Measurements from ENCODE around the gene BABAM2. TPM values are rescaled to one million over a fixed set of nuclear protein-coding genes. Genes with fewer than 3 reads are reported as not detected.
A peak's percentile ranks its signal among the peaks of the same experiment; 100 is the strongest.
"Not testable (repeated sequence)": the region's sequence is repeated elsewhere in the genome, so short reads cannot be mapped to it uniquely, and the experiment has no call there.

BABAM2 gene
- total and polyA plus RNA-seq, 4 donors = 17.2 to 53.8 (median 36.5) TPM

DNA sequence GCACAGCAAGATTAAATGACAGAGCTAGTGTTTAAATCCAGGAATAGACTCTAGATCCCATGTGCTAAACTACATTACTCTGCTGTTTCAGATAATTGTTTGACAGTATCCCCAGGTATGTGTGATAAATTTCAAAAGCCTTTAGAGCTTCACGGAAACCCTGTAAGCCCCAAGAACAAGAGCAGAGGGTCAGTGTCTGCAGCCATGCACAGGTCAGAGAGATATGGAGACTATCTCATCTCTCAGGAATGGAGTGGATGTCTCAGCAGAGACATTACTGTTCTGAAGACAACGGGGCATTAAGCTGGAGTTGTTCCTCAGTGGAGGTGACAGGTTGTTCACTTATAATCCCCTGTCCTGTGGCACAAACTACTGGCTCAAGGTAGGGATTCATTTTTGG, 363.0 kb downstream of the BABAM2 start:
- Histone ChIP-seq H3K4me3 (ENCODE audit: low read length in 2 of 2) (no peak overlapping the region), H3K4me1 (ENCODE audit: control insufficient read depth in 1 of 2, insufficient read depth in 2 of 2, low read length in 2 of 2) (no peaks in the 10 kb centered on the region), H3K9me3 (ENCODE audit: control insufficient read depth, low read length) (no peaks in the 10 kb centered on the region), H3K27ac (ENCODE audit: low read depth in 1 of 2, low read length in 2 of 2) (no peak overlapping the region), H3K36me3 (ENCODE audit: control insufficient read depth in 1 of 2, insufficient read depth in 2 of 2, low read length in 1 of 2) (no peaks in the 10 kb centered on the region), H3K27me3 (ENCODE audit: control insufficient read depth in 1 of 2, insufficient read depth in 2 of 2, low read length in 1 of 2) (no peaks in the 10 kb centered on the region)
- DNase-seq (no peak), ATAC-seq (ENCODE audit: low FRiP score) (no peak)
- intact Hi-C loops (cut with DNase I) = no loop called here
- WGBS, 2 donors = 92 to 94% methylated on average over 2 of the region's 2 CpGs

DNA sequence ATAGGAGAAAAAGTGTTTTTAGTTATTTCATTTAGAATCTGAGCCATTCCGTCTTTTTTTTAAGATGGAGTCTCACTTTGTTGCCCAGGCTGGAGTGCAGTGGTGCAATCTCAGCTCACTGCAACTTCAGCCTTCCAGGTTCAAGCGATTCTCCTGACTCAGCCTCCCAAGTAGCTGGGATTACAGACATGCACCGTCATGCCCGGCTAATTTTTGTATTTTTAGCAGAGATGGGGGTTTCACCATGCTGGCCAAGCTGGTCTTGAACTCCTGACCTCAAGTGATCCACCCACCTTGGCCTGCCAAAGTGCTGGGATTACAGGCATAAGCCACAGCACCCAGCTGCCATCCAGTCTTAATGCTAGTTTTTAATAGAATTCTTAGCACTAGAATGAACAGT, 364.7 kb downstream of the BABAM2 start:
- WGBS, 2 donors = 93 to 95% methylated on average over 4 of the region's 4 CpGs
- H3K27ac ChIP-seq (ENCODE audit: low read depth in 1 of 2, low read length in 2 of 2) = not testable (repeated sequence)

DNA sequence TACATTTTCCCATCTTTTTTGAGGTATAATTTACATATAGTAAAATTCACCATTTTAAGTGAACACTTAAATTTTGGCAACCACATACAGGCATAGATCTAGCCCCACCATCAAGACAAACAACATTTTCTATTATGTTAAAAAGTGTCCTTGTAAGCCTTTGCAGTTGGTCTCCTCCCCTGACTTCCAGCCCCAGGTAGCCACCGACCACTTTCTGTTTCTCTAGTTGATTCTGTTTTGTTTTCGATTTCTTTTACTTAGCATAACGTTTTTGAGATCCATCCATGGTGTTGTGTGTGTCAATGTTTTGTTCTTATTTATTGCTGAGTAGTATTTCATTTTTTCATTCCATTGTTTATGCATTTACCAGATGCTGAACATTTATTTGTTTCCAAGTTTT, 366.7 kb downstream of the BABAM2 start:
- Histone ChIP-seq H3K27ac (ENCODE audit: low read depth in 1 of 2, low read length in 2 of 2) (no peak overlapping the region), H3K4me1 (ENCODE audit: control insufficient read depth in 1 of 2, insufficient read depth in 2 of 2, low read length in 2 of 2) (no peaks in the 10 kb centered on the region), H3K36me3 (ENCODE audit: control insufficient read depth in 1 of 2, insufficient read depth in 2 of 2, low read length in 1 of 2) (no peaks in the 10 kb centered on the region), H3K4me3 (ENCODE audit: low read length in 2 of 2) (no peak overlapping the region), H3K9me3 (ENCODE audit: control insufficient read depth, low read length) (no peaks in the 10 kb centered on the region), H3K27me3 (ENCODE audit: control insufficient read depth in 1 of 2, insufficient read depth in 2 of 2, low read length in 1 of 2) (no peaks in the 10 kb centered on the region)
- intact Hi-C loops (cut with DNase I) = no loop called here
- ATAC-seq (ENCODE audit: low FRiP score) = no peak
- WGBS, 2 donors = 86 to 88% methylated on average over 3 of the region's 3 CpGs
- no peak for DNase-seq

More for the DNA sequence above, 364.7 kb downstream of the BABAM2 start:
- H3K4me1 ChIP-seq (ENCODE audit: control insufficient read depth in 1 of 2, insufficient read depth in 2 of 2, low read length in 2 of 2); H3K9me3 ChIP-seq (ENCODE audit: control insufficient read depth, low read length); H3K36me3 ChIP-seq (ENCODE audit: control insufficient read depth in 1 of 2, insufficient read depth in 2 of 2, low read length in 1 of 2); intact Hi-C loops (cut with DNase I); H3K27me3 ChIP-seq (ENCODE audit: control insufficient read depth in 1 of 2, insufficient read depth in 2 of 2, low read length in 1 of 2); H3K4me3 ChIP-seq (ENCODE audit: low read length in 2 of 2); DNase-seq; ATAC-seq (ENCODE audit: low FRiP score): not testable (repeated sequence)

DNA sequence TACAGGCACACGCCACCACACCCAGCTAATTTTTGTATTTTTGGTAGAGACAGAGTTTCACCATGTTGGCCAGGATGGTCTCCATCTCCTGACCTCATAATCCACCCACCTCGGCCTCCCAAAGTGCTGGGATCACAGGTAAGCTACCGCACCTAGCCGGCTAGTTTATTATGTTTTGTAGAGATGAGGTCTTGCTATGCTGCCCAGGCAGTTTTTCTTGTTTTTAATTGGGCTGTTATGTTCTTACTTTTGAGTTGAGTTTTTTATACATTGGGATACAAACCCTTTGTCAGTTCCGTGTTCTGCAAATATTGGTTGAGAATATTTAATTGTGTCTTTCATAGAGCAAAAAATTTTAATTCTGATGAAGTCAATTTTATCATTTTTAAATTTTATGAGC, 368.7 kb downstream of the BABAM2 start:
- WGBS, 2 donors = 97 to 99% methylated on average over 5 of the region's 5 CpGs
- intact Hi-C loops (cut with DNase I); ATAC-seq (ENCODE audit: low FRiP score); H3K27me3 ChIP-seq (ENCODE audit: control insufficient read depth in 1 of 2, insufficient read depth in 2 of 2, low read length in 1 of 2); H3K4me3 ChIP-seq (ENCODE audit: low read length in 2 of 2); H3K4me1 ChIP-seq (ENCODE audit: control insufficient read depth in 1 of 2, insufficient read depth in 2 of 2, low read length in 2 of 2); DNase-seq; H3K27ac ChIP-seq (ENCODE audit: low read depth in 1 of 2, low read length in 2 of 2); H3K36me3 ChIP-seq (ENCODE audit: control insufficient read depth in 1 of 2, insufficient read depth in 2 of 2, low read length in 1 of 2); H3K9me3 ChIP-seq (ENCODE audit: control insufficient read depth, low read length): not testable (repeated sequence)

DNA sequence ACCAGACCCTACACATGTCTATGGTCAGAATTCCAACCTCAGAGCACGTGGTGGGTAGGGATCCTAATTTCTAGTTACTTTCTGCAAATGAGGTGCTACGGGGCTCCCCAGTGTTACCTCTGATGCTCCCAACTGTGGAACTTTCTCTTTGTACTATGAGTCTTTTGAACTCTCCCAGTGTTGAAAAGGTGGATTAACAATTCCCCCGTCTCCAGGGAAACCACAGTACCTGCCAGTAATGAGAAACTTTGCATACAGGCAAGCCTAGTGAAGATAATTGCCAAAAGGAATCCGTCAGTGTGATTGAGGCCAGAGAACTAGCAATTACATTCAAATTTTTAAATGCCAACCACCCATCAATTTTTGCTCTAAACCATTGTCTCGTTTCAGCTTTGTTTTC, 373.2 kb downstream of the BABAM2 start:
- no peak overlapping the region for H3K4me3 ChIP-seq (ENCODE audit: low read length in 2 of 2)
- 95% methylated on average over 5 of the region's 5 CpGs for WGBS, 2 donors

DNA sequence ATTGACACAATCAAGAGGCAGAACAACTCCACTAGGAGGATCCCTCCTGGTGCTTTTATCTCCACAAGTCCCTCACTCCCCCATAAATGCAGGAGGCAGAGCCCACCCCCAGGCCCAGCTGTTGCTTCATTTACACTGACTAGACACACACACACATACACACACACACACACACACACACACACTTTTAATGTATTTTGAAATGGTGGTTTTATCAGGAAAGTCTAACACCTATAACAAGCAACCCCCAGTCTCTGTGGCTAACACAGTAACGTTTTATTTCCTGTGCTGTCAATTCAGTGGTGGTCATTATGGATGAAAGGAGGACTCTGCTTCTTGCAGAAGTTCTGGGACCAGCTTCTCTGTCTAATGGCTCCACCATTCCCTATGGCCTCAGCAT, 376.8 kb downstream of the BABAM2 start:
- H3K27ac ChIP-seq (ENCODE audit: low read depth in 1 of 2, low read length in 2 of 2) = no peak overlapping the region
- no peaks in the 10 kb centered on the region for H3K36me3 ChIP-seq (ENCODE audit: control insufficient read depth in 1 of 2, insufficient read depth in 2 of 2, low read length in 1 of 2)
- H3K4me1 ChIP-seq (ENCODE audit: control insufficient read depth in 1 of 2, insufficient read depth in 2 of 2, low read length in 2 of 2) = peaks cover 0 to 4% of the 10 kb centered on the region in 2 donors
- H3K27me3 ChIP-seq (ENCODE audit: control insufficient read depth in 1 of 2, insufficient read depth in 2 of 2, low read length in 1 of 2) = no peaks in the 10 kb centered on the region
- no peak overlapping the region for H3K4me3 ChIP-seq (ENCODE audit: low read length in 2 of 2)
- DNase-seq (no peak), ATAC-seq (ENCODE audit: low FRiP score) (no peak)
- no peaks in the 10 kb centered on the region for H3K9me3 ChIP-seq (ENCODE audit: control insufficient read depth, low read length)
- intact Hi-C loops (cut with DNase I) = no loop called here
- WGBS, 2 donors = 83 to 92% methylated on average over 1 of the region's 1 CpG

More for the DNA sequence above, 373.2 kb downstream of the BABAM2 start:
- DNase-seq = no peak
- Histone ChIP-seq H3K27ac (ENCODE audit: low read depth in 1 of 2, low read length in 2 of 2) (no peak overlapping the region), H3K27me3 (ENCODE audit: control insufficient read depth in 1 of 2, insufficient read depth in 2 of 2, low read length in 1 of 2) (no peaks in the 10 kb centered on the region), H3K9me3 (ENCODE audit: control insufficient read depth, low read length) (no peaks in the 10 kb centered on the region), H3K36me3 (ENCODE audit: control insufficient read depth in 1 of 2, insufficient read depth in 2 of 2, low read length in 1 of 2) (no peaks in the 10 kb centered on the region), H3K4me1 (ENCODE audit: control insufficient read depth in 1 of 2, insufficient read depth in 2 of 2, low read length in 2 of 2) (no peaks in the 10 kb centered on the region)
- intact Hi-C loops (cut with DNase I) = no loop called here
- ATAC-seq (ENCODE audit: low FRiP score) = no peak

DNA sequence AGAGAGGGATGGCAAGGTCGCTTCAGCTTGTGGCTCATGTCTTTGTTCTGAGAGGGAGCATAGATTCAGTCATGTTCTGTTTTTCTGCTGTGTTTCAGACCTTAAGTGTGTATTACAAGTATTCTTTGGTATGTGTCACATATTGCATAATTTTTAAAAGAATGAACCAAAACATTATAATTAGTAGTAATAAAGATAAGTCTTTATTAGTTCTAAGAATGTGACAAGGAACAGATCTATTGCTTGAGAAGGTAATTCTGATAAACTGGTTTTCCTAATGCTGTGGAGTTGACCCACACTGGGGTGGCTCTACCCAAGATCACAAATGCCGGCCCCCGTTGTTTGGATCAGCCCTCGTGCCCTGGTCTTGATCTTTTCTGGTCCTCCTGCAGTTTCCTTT, 377.9 kb downstream of the BABAM2 start:
- intact Hi-C loops (cut with DNase I) = no loop called here
- Histone ChIP-seq H3K27me3 (ENCODE audit: control insufficient read depth in 1 of 2, insufficient read depth in 2 of 2, low read length in 1 of 2) (no peaks in the 10 kb centered on the region), H3K27ac (ENCODE audit: low read depth in 1 of 2, low read length in 2 of 2) (no peak overlapping the region), H3K4me1 (ENCODE audit: control insufficient read depth in 1 of 2, insufficient read depth in 2 of 2, low read length in 2 of 2) (peaks cover 0 to 4% of the 10 kb centered on the region in 2 donors), H3K9me3 (ENCODE audit: control insufficient read depth, low read length) (no peaks in the 10 kb centered on the region), H3K36me3 (ENCODE audit: control insufficient read depth in 1 of 2, insufficient read depth in 2 of 2, low read length in 1 of 2) (no peaks in the 10 kb centered on the region), H3K4me3 (ENCODE audit: low read length in 2 of 2) (no peak overlapping the region)
- ATAC-seq (ENCODE audit: low FRiP score) (no peak), DNase-seq (no peak)
- 88 to 92% methylated on average over 4 of the region's 4 CpGs for WGBS, 2 donors

DNA sequence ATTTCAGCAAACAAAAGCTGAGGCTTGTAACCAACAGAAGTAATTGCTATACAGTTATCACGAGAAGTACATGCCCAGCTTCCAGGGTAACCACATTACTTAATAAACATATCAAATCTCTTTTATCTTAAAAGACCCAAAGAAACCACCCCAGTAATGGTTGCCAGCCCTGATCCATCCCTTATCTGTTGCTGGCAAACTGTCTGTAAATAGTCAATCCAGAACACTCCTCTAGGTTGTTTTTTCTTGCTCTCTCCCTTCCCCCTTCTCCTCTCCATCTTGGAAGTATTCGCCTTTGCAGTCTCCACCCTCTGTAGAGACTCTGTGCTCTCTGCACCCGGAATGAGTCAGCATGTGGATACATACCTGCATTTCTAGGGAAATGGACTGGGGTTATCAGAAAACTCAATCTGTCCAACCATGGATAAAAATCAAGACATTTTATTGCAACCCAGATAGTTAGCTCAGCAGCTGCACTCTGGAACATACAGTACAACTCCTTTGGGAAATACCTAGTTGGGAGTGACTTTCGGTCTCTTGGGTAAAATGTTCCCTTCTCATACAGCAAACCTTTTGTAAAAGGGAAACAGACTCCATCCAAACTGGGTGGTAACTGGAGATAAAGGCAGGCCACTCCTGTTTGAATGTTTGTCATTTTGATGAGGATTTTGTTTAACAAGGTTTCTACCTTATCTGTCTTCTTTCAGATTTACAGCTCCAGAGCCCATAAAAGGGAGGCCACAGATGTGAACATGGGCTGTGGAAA, 378.7 kb downstream of the BABAM2 start:
- no peak overlapping the region for H3K4me3 ChIP-seq (ENCODE audit: low read length in 2 of 2)
- 44 to 61% methylated on average over 4 of the region's 4 CpGs for WGBS, 2 donors
- H3K27me3 ChIP-seq (ENCODE audit: control insufficient read depth in 1 of 2, insufficient read depth in 2 of 2, low read length in 1 of 2) = no peaks in the 10 kb centered on the region
- intact Hi-C loops (cut with DNase I) = no loop called here
- no peaks in the 10 kb centered on the region for H3K36me3 ChIP-seq (ENCODE audit: control insufficient read depth in 1 of 2, insufficient read depth in 2 of 2, low read length in 1 of 2)
- H3K27ac ChIP-seq (ENCODE audit: low read depth in 1 of 2, low read length in 2 of 2) = no peak overlapping the region
- DNase-seq = no peak
- no peaks in the 10 kb centered on the region for H3K9me3 ChIP-seq (ENCODE audit: control insufficient read depth, low read length)
- ATAC-seq (ENCODE audit: low FRiP score) = peak; percentile 52
- peaks cover 0 to 4% of the 10 kb centered on the region in 2 donors for H3K4me1 ChIP-seq (ENCODE audit: control insufficient read depth in 1 of 2, insufficient read depth in 2 of 2, low read length in 2 of 2)

DNA sequence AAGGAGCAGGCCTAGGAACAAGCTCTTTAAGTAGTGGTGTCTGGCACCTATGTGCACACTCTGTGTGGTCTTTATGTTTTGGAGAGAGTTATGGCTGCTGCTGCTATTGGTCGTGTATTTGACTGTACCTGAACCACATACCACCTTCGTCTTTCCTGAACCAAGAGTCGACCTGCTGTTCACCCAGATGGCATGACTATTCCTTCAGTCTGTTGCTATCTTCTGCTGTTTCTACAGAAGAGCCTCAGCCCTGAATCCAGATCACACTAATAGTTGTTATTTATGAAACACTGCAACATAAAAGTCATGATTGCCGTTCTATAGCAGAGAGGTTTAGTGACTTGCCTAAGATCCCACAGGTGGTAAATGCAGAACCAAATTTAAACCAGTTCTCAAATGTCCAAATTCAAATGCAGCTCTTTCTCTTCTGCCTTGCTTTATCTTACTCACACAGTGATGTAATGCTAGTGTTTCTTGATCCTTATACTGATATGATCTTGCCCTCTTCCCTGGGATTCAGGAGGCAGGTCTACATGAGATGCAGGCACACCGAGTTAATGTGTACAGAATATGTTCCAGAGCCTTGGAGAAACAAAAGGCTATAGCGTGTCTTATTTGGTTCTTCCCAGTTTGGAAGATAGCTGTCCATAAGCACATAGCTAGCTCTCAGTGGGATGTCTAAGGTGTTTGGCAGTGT, 380.1 kb downstream of the BABAM2 start:
- Histone ChIP-seq H3K4me1 (ENCODE audit: control insufficient read depth in 1 of 2, insufficient read depth in 2 of 2, low read length in 2 of 2) (peaks cover 4 to 6% of the 10 kb centered on the region in 2 donors), H3K9me3 (ENCODE audit: control insufficient read depth, low read length) (no peaks in the 10 kb centered on the region), H3K4me3 (ENCODE audit: low read length in 2 of 2) (no peak overlapping the region), H3K27me3 (ENCODE audit: control insufficient read depth in 1 of 2, insufficient read depth in 2 of 2, low read length in 1 of 2) (no peaks in the 10 kb centered on the region), H3K36me3 (ENCODE audit: control insufficient read depth in 1 of 2, insufficient read depth in 2 of 2, low read length in 1 of 2) (no peaks in the 10 kb centered on the region), H3K27ac (ENCODE audit: low read depth in 1 of 2, low read length in 2 of 2) (no peak overlapping the region)
- intact Hi-C loops (cut with DNase I) = no loop called here
- ATAC-seq (ENCODE audit: low FRiP score) (no peak), DNase-seq (no peak)
- WGBS, 2 donors = 94 to 96% methylated on average over 6 of the region's 6 CpGs
